ENCODE data around the gene OR10G8. TPM values are rescaled to one million over a fixed set of nuclear protein-coding genes. Genes with fewer than 3 reads are reported as not detected.

The OR10G8 gene
- total RNA-seq, 1 experiment from 2014 or later = not detected

DNA sequence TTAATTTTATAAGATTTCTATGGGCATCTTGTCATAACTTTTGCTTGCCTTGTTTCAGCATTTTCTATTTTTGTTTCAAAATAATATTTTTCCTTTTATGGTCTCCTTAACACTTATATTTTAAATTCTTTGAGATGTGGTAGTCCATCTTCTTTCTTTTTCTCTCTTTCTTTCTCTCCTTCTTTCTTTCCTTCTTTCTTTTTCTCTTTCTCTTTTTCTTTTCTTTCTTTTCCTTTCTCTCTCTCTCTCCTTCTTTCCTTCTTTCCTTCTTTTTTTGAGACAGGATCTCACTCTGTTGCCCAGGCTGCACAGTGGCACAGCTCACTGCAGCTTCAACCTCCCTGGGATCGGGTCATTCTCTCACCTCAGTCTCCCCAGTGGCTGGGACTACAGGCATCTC is 50.7 kb downstream of the OR10G8 start:
- intact Hi-C loops (cut with micrococcal nuclease) = no loop called here
- no peaks in the 10 kb centered on the region for H3K27me3 Mint-ChIP-seq (ENCODE audit: insufficient read depth, unreplicated experiment)
- DNase-seq (ENCODE audit: unreplicated experiment) = no peak
- no peaks in the 10 kb centered on the region for H3K4me1 Mint-ChIP-seq (ENCODE audit: insufficient read depth, unreplicated experiment)
- no peaks in the 10 kb centered on the region for H3K9me3 Mint-ChIP-seq (ENCODE audit: unreplicated experiment)
- ChIA-PET POLR2A (interaction anchor here (1.3 kb wide), 1 partner anchor 118 kb away, joined by 4 read pairs; no protein-coding TSS in a partner anchor), CTCF (no interaction called here)
- no peaks in the 10 kb centered on the region for H3K36me3 Mint-ChIP-seq (ENCODE audit: insufficient read depth, unreplicated experiment)
- no TSS peak for BruUV-seq (replicated peaks)
- H3K4me3 Mint-ChIP-seq (ENCODE audit: unreplicated experiment) = no peak overlapping the region
- no peak overlapping the region for H3K27ac Mint-ChIP-seq (ENCODE audit: low read depth, unreplicated experiment)
- TF ChIP-seq, protein P1, sequence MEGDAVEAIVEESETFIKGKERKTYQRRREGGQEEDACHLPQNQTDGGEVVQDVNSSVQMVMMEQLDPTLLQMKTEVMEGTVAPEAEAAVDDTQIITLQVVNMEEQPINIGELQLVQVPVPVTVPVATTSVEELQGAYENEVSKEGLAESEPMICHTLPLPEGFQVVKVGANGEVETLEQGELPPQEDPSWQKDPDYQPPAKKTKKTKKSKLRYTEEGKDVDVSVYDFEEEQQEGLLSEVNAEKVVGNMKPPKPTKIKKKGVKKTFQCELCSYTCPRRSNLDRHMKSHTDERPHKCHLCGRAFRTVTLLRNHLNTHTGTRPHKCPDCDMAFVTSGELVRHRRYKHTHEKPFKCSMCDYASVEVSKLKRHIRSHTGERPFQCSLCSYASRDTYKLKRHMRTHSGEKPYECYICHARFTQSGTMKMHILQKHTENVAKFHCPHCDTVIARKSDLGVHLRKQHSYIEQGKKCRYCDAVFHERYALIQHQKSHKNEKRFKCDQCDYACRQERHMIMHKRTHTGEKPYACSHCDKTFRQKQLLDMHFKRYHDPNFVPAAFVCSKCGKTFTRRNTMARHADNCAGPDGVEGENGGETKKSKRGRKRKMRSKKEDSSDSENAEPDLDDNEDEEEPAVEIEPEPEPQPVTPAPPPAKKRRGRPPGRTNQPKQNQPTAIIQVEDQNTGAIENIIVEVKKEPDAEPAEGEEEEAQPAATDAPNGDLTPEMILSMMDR (IDR thresholded peaks at IDR 0.05; ENCODE audit: unreplicated experiment) = no peak

DNA sequence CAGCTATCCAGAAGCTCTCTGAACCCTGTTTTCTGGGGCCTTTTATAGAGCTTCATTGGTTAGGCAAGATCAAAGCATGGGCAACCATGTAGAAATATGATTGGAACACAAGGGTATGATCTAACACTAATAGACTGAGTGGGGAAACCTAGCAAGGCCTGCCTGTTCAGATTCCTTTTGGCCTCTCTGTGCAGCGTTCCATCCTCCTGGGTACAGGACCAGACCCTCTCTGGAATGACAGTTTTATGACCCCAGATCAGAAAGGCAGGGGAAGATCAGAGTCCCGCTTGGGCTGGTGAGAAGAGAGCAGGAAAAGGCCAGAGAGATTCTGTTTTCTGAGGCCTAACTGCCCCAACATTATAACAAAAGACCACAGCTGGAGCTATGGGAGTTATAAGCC is 52.0 kb downstream of the OR10G8 start:
- H3K27me3 Mint-ChIP-seq (ENCODE audit: insufficient read depth, unreplicated experiment) = no peaks in the 10 kb centered on the region
- no peak overlapping the region for H3K4me3 Mint-ChIP-seq (ENCODE audit: unreplicated experiment)
- ChIA-PET CTCF (no interaction called here), POLR2A (no interaction called here)
- H3K9me3 Mint-ChIP-seq (ENCODE audit: unreplicated experiment) = no peaks in the 10 kb centered on the region
- H3K4me1 Mint-ChIP-seq (ENCODE audit: insufficient read depth, unreplicated experiment) = no peaks in the 10 kb centered on the region
- intact Hi-C loops (cut with micrococcal nuclease) = no loop called here
- no TSS peak for BruUV-seq (replicated peaks)
- TF ChIP-seq, protein P1 (IDR thresholded peaks at IDR 0.05; ENCODE audit: unreplicated experiment) = no peak
- H3K27ac Mint-ChIP-seq (ENCODE audit: low read depth, unreplicated experiment) = no peak overlapping the region
- no peaks in the 10 kb centered on the region for H3K36me3 Mint-ChIP-seq (ENCODE audit: insufficient read depth, unreplicated experiment)
- no peak for DNase-seq (ENCODE audit: unreplicated experiment)

DNA sequence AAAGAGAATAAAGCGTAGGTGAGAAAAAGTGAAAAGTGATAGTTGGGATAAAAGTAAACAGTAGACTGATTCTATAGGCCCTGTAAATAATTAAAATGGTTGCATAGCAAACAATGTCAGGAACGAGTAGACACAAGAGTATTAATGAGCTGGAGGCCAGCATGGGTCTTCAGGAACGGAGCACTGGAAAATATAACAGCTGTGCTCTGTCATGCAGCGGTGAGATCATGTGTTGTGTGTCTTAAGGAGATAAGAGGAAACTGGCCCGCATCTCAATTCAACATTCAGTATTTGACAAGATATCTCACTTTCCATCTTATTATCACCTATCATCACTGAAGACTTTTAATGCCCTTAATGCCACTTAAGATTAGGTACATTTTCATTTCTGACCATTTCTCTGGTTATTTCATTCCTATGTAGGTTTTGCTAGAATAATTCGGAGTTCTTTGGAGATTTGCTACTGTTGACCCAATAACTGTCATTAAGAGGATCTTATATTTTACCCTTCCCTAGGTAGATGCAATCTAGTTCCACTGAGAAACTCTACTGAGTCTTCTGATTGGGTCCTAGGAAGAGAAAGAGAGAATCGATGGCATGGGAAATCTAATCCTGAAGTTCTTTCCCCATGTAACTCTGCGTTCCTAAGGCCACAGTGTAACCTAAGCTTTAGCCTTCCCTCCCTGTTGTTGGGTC is 53.2 kb downstream of the OR10G8 start:
- Mint-ChIP-seq H3K9me3 (ENCODE audit: unreplicated experiment) (no peaks in the 10 kb centered on the region), H3K27me3 (ENCODE audit: insufficient read depth, unreplicated experiment) (no peaks in the 10 kb centered on the region), H3K4me1 (ENCODE audit: insufficient read depth, unreplicated experiment) (no peaks in the 10 kb centered on the region), H3K36me3 (ENCODE audit: insufficient read depth, unreplicated experiment) (no peaks in the 10 kb centered on the region), H3K27ac (ENCODE audit: low read depth, unreplicated experiment) (no peak overlapping the region), H3K4me3 (ENCODE audit: unreplicated experiment) (no peak overlapping the region)
- TF ChIP-seq, protein P1 (IDR thresholded peaks at IDR 0.05; ENCODE audit: unreplicated experiment) = no peak
- BruUV-seq (replicated peaks) = no TSS peak
- DNase-seq (ENCODE audit: unreplicated experiment) = no peak
- CTCF ChIA-PET = interaction anchor here (1.0 to 1.6 kb wide), 2 partner anchors 8 to 115 kb away, joined by 6 read pairs; no protein-coding TSS in a partner anchor
- intact Hi-C loops (cut with micrococcal nuclease) = no loop called here
- POLR2A ChIA-PET = interaction anchor here (0.6 kb wide), 1 partner anchor 809 kb away, joined by 3 read pairs; no protein-coding TSS in a partner anchor

Other genes with a start within 250 kb of the OR10G8 start
- not detected in 2 replicates for gene OR6M1, start 220.4 kb upstream of the OR10G8 start, total RNA-seq (2022)
- gene TMEM225, start 141.1 kb upstream of the OR10G8 start, total RNA-seq (2022) = not detected in 2 replicates
- gene OR8D4, start 124.6 kb upstream of the OR10G8 start, total RNA-seq (2022) = not detected in 2 replicates
- not detected in 2 replicates for gene OR4D5, start 87.2 kb upstream of the OR10G8 start, total RNA-seq (2022)
- gene OR6T1, start 83.0 kb upstream of the OR10G8 start, total RNA-seq (2022) = not detected in 2 replicates
- 0.37 TPM in 2 replicates for gene OR10S1, start 49.0 kb upstream of the OR10G8 start, total RNA-seq (2022)
- not detected in 2 replicates for gene OR10G6, start 31.6 kb upstream of the OR10G8 start, total RNA-seq (2022)
- not detected in 2 replicates for gene OR10G4, start 13.8 kb upstream of the OR10G8 start, total RNA-seq (2022)
- gene OR10G9, start 3.8 kb upstream of the OR10G8 start, total RNA-seq (2022) = not detected in 2 replicates
- not detected in 2 replicates for gene OR10G7, start 14.5 kb downstream of the OR10G8 start, total RNA-seq (2022)
- gene VWA5A, start 88.7 kb downstream of the OR10G8 start, total RNA-seq (2022) = 7.9 and 12.0 TPM in 2 replicates
- gene OR10D3, start 156.5 kb downstream of the OR10G8 start, total RNA-seq (2022) = not detected in 2 replicates
- gene OR8G1, start 214.3 kb downstream of the OR10G8 start, total RNA-seq (2022) = not detected in 2 replicates
- gene OR8G5, start 229.6 kb downstream of the OR10G8 start, total RNA-seq (2022) = not detected in 2 replicates